ENCODE data around the gene HEXIM2. TPM values are rescaled to one million over a fixed set of nuclear protein-coding genes. Genes with fewer than 3 reads are reported as not detected.

Gene HEXIM2
- total RNA-seq, 1 experiment from 2014 or later, result 5.1 TPM

- Mint-ChIP-seq H3K36me3 (ENCODE audit: insufficient read depth, unreplicated experiment) (peaks cover 42% of the 10 kb centered on the region), H3K4me3 (ENCODE audit: unreplicated experiment) (no peak overlapping the region), H3K4me1 (ENCODE audit: insufficient read depth, unreplicated experiment) (peaks cover 6% of the 10 kb centered on the region), H3K27ac (ENCODE audit: low read depth, unreplicated experiment) (no peak overlapping the region), H3K9me3 (ENCODE audit: unreplicated experiment) (no peaks in the 10 kb centered on the region), H3K27me3 (ENCODE audit: insufficient read depth, unreplicated experiment) (no peaks in the 10 kb centered on the region)
- intact Hi-C loops (cut with micrococcal nuclease), result no loop called here
- TF ChIP-seq, protein P1, sequence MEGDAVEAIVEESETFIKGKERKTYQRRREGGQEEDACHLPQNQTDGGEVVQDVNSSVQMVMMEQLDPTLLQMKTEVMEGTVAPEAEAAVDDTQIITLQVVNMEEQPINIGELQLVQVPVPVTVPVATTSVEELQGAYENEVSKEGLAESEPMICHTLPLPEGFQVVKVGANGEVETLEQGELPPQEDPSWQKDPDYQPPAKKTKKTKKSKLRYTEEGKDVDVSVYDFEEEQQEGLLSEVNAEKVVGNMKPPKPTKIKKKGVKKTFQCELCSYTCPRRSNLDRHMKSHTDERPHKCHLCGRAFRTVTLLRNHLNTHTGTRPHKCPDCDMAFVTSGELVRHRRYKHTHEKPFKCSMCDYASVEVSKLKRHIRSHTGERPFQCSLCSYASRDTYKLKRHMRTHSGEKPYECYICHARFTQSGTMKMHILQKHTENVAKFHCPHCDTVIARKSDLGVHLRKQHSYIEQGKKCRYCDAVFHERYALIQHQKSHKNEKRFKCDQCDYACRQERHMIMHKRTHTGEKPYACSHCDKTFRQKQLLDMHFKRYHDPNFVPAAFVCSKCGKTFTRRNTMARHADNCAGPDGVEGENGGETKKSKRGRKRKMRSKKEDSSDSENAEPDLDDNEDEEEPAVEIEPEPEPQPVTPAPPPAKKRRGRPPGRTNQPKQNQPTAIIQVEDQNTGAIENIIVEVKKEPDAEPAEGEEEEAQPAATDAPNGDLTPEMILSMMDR (IDR thresholded peaks at IDR 0.05; ENCODE audit: unreplicated experiment), result no peak
- DNase-seq (ENCODE audit: unreplicated experiment), result no peak
- no TSS peak for BruUV-seq (replicated peaks)
- CTCF ChIA-PET, result interaction anchor here (1.1 to 1.9 kb wide), 4 partner anchors 9 to 338 kb away, joined by 3 to 9 read pairs (median 6); no protein-coding TSS in a partner anchor
- POLR2A ChIA-PET, result interaction anchor here (0.5 to 2.8 kb wide), 6 partner anchors 9 to 1161 kb away, joined by 3 to 13 read pairs (median 6); no protein-coding TSS in a partner anchor
These were observed 44.3 kb upstream of the HEXIM2 start for GRCh38 chr17:45117334-45117733.

GRCh38 chr17:45117848-45118646, 43.6 kb upstream of the HEXIM2 start:
- Mint-ChIP-seq H3K36me3 (ENCODE audit: insufficient read depth, unreplicated experiment) (peaks cover 43% of the 10 kb centered on the region), H3K27me3 (ENCODE audit: insufficient read depth, unreplicated experiment) (no peaks in the 10 kb centered on the region), H3K4me1 (ENCODE audit: insufficient read depth, unreplicated experiment) (peaks cover 13% of the 10 kb centered on the region), H3K9me3 (ENCODE audit: unreplicated experiment) (no peaks in the 10 kb centered on the region), H3K4me3 (ENCODE audit: unreplicated experiment) (no peak overlapping the region), H3K27ac (ENCODE audit: low read depth, unreplicated experiment) (no peak overlapping the region)
- TF ChIP-seq, protein P1 (IDR thresholded peaks at IDR 0.05; ENCODE audit: unreplicated experiment), result no peak
- no TSS peak for BruUV-seq (replicated peaks)
- CTCF ChIA-PET, result interaction anchor here (0.6 to 1.9 kb wide), 7 partner anchors 8 to 339 kb away, joined by 3 to 9 read pairs (median 3); partner anchors contain the start of gene ACBD4
- no peak for DNase-seq (ENCODE audit: unreplicated experiment)
- POLR2A ChIA-PET, result interaction anchor here (0.6 to 2.8 kb wide), 5 partner anchors 9 to 1162 kb away, joined by 3 to 13 read pairs (median 9); no protein-coding TSS in a partner anchor
- intact Hi-C loops (cut with micrococcal nuclease), result no loop called here

DNA sequence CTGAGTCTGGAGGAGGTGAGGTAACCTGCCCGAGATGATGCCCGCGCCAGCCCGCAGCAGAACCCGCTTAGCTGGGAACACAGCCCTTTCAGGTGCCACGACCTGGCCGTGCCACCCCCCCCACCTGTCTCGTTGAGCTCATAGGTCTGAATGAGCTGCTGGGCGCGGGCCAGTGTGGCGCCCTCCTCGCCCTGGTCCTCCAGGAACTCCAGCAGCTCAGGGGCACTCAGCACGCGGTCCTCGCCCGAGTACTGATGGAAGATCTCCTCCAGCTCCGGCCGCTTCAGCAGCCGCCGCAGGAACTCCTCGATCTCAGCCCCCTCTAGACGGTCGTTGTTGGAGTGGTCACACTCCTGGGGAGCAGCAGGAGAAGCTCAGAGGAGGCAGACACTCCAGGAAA, 43.0 kb upstream of the HEXIM2 start:
- H3K4me1 Mint-ChIP-seq (ENCODE audit: insufficient read depth, unreplicated experiment), result peaks cover 17% of the 10 kb centered on the region
- peaks cover 47% of the 10 kb centered on the region for H3K36me3 Mint-ChIP-seq (ENCODE audit: insufficient read depth, unreplicated experiment)
- no TSS peak for BruUV-seq (replicated peaks)
- H3K27me3 Mint-ChIP-seq (ENCODE audit: insufficient read depth, unreplicated experiment), result no peaks in the 10 kb centered on the region
- no peaks in the 10 kb centered on the region for H3K9me3 Mint-ChIP-seq (ENCODE audit: unreplicated experiment)
- no peak overlapping the region for H3K27ac Mint-ChIP-seq (ENCODE audit: low read depth, unreplicated experiment)
- ChIA-PET CTCF (interaction anchor here (0.6 to 1.9 kb wide), 6 partner anchors 10 to 120 kb away, joined by 3 to 9 read pairs (median 4); partner anchors contain the start of gene ACBD4), POLR2A (interaction anchor here (2.7 to 2.8 kb wide), 3 partner anchors 9 to 16 kb away, joined by 9 to 13 read pairs (median 10); no protein-coding TSS in a partner anchor)
- H3K4me3 Mint-ChIP-seq (ENCODE audit: unreplicated experiment), result no peak overlapping the region
- TF ChIP-seq, protein P1 (IDR thresholded peaks at IDR 0.05; ENCODE audit: unreplicated experiment), result no peak
- no peak for DNase-seq (ENCODE audit: unreplicated experiment)
- intact Hi-C loops (cut with micrococcal nuclease), result no loop called here

GRCh38 chr17:45119964-45120363, 41.7 kb upstream of the HEXIM2 start:
- no peaks in the 10 kb centered on the region for H3K9me3 Mint-ChIP-seq (ENCODE audit: unreplicated experiment)
- ChIA-PET POLR2A (interaction anchor here (1.0 to 1.1 kb wide), 2 partner anchors 11 to 13 kb away, joined by 3 read pairs; no protein-coding TSS in a partner anchor), CTCF (interaction anchor here (0.7 to 1.6 kb wide), 4 partner anchors 10 to 113 kb away, joined by 3 to 6 read pairs (median 4); no protein-coding TSS in a partner anchor)
- TF ChIP-seq, protein P1 (IDR thresholded peaks at IDR 0.05; ENCODE audit: unreplicated experiment), result no peak
- H3K27ac Mint-ChIP-seq (ENCODE audit: low read depth, unreplicated experiment), result no peak overlapping the region
- H3K27me3 Mint-ChIP-seq (ENCODE audit: insufficient read depth, unreplicated experiment), result no peaks in the 10 kb centered on the region
- no TSS peak for BruUV-seq (replicated peaks)
- peaks cover 25% of the 10 kb centered on the region for H3K4me1 Mint-ChIP-seq (ENCODE audit: insufficient read depth, unreplicated experiment)
- H3K36me3 Mint-ChIP-seq (ENCODE audit: insufficient read depth, unreplicated experiment), result peaks cover 42% of the 10 kb centered on the region
- DNase-seq (ENCODE audit: unreplicated experiment), result no peak
- intact Hi-C loops (cut with micrococcal nuclease), result no loop called here
- H3K4me3 Mint-ChIP-seq (ENCODE audit: unreplicated experiment), result no peak overlapping the region

Data from MCF 10A (cell line).